H1 (cell line): ENCODE measurements around the gene PCNA. TPM values are rescaled to one million over a fixed set of nuclear protein-coding genes. Genes with fewer than 3 reads are reported as not detected.

Experiments used
- CREB1 ChIP-seq: IDR thresholded peaks from 2 replicates; pipeline ENCODE4 v1.6.1; 2012; ENCODE audit warnings: inconsistent platforms
- GABPA ChIP-seq: IDR thresholded peaks from 2 replicates; pipeline ENCODE4 v1.6.1; 2011; ENCODE audit warnings: mild to moderate bottlenecking, low read length, moderate library complexity, borderline replicate concordance; ENCODE audit not compliant: insufficient read depth
- KDM4A ChIP-seq: IDR thresholded peaks from one replicate; pipeline ENCODE4 v1.7.1; 2012; ENCODE audit warnings: low read depth, mild to moderate bottlenecking, moderate library complexity, low read length, inconsistent platforms; ENCODE audit not compliant: severe bottlenecking
- NANOG ChIP-seq: IDR thresholded peaks from 2 replicates; pipeline ENCODE4 v1.6.1; 2011; ENCODE audit warnings: low read length, low read depth, mild to moderate bottlenecking, inconsistent platforms; ENCODE audit not compliant: insufficient read depth, poor library complexity, severe bottlenecking
- POLR2A ChIP-seq, 2 experiments: IDR thresholded peaks; 1 replicate in 1 of 2; 2 replicates in 1 of 2; pipeline ENCODE4 v1.6.1; 2011; ENCODE audit warnings: low read depth in 2 of 2, low read length in 2 of 2, mild to moderate bottlenecking in 2 of 2; ENCODE audit errors: control extremely low read depth in 1 of 2
- RNF2 ChIP-seq: fragments of 200-900, 300-1000 bp; sonication (generic); IDR thresholded peaks from 2 replicates; pipeline ENCODE4 v1.7.1; 2016; ENCODE audit warnings: borderline replicate concordance, low read depth, mild to moderate bottlenecking, antibody characterized with exemption, low read length; ENCODE audit not compliant: poor library complexity, severe bottlenecking; ENCODE audit errors: missing control alignments
- SP4 ChIP-seq: IDR thresholded peaks from 2 replicates; pipeline ENCODE4 v1.6.1; 2012; ENCODE audit warnings: low read length, inconsistent platforms
- polyA plus RNA-seq, 7 experiments: library from polyadenylated mRNA; depleted of rRNA in 3 of 7; stranded (reverse) in 5 of 7; unstranded in 2 of 7; fragments of >200 nt in 5 of 7; fragments of 200-250 nt in 2 of 7; gene quantifications; 1 replicate in 5 of 7; 2 replicates in 1 of 7; 4 replicates in 1 of 7; pipeline versions ENCODE4 v1.2.1 to v1.2.3, GENCODE V29; 2011 to 2013; ENCODE audit warnings: missing spikeins in 2 of 7, mixed read lengths in 2 of 7
- total RNA-seq: library from RNA; stranded (reverse); fragmentation: NEBNext Ultra II Directional; extraction: Animal tissue kit (Norgen Biotek cat#: 25700); gene quantifications from 2 replicates; pipeline ENCODE4 v1.2.1, GENCODE V29; 2021

The PCNA gene
- total and polyA plus RNA-seq, 2 of the 8 experiments (the other 6 are each of a cell fraction or from before 2014, with no cell fraction given), result 290 to 737 TPM

GRCh38 chr20:5119435-5120184 is at the start of gene PCNA (continued):
- no peak for TF ChIP-seq GABPA
- peak; percentile 74 for TF ChIP-seq SP4
- peak; percentile 46 for TF ChIP-seq KDM4A
- peak; percentile 95 for TF ChIP-seq CREB1
- no peak for TF ChIP-seq RNF2
- peak; percentile 99 to 100 for TF ChIP-seq POLR2A (IDR thresholded peaks at IDR 0.05; ENCODE audit: control extremely low read depth in 1 of 2, low read depth in 2 of 2, low read length in 2 of 2)
- no peak for TF ChIP-seq NANOG
